Fibroblast of skin of back (primary cell): ENCODE measurements around the gene STK25. TPM values are rescaled to one million over a fixed set of nuclear protein-coding genes. Genes with fewer than 3 reads are reported as not detected.
A peak's percentile ranks its signal among the peaks of the same experiment; 100 is the strongest.

ENCODE experiments used
- DNase-seq: peaks from one replicate; pipeline ENCODE4 v3.0.0-alpha.2; 2013
- polyA plus RNA-seq, 2 experiments: library from polyadenylated mRNA; unstranded; fragments of 120-200 nt; gene quantifications; one replicate each; pipeline ENCODE4 v1.2.1, GENCODE V29; 2013; ENCODE audit not compliant: insufficient read length in 2 of 2

STK25 gene
- polyA plus RNA-seq (2013, experiment 1 of 2; ENCODE audit: insufficient read length): 201 TPM
- polyA plus RNA-seq (2013, experiment 2 of 2; ENCODE audit: insufficient read length): 198 TPM

DNA sequence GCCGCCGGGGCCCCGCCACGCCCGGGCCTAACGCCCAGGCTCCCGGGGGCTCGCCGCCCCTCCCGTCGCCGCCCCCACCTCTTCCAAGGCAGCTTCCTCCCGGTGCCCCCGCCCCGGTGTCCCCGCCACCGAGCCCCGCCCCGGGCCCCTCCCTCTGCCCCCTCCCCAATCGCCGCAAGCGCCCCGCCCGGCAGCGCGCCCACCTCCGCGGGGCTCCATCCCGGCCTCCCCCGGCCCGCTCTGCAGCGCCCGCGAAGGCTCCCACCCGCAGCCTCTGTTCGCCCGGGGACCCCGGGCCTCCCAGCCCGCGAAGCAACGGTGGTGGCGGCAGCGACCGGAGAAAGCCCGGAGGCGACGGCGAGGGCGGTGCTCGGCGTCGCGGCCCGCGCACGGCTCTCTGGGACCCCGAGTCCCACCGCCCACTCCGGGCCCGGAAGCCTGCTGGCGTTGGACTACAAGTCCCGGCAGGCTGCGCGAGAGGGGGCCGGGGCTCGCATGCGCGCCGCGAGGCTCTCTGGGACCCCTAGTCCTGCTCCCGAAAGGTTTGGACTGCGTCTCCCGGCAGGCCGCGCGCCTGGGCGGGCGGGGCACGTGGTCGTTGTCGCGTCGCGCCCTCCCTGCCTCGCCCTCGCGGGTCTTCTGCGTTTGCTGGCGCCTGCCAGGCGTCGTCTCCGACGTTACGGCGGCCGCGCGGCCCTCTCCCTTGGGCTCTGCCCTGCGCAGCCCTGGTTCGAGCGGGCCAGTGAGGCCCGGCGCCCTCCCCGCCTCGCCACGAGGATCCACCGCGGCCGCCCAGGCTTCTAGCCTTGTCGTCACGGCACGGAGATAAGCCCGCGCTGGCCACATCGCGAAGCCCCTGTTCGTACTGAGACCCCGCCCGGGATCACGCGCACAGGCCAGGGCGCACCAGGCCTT, at the start of gene STK25:
TSS of gene STK25 (minus strand) at position 345 of the 915 bp plus-strand sequence. CDS start 549 bp downstream, outside the sequence.
- DNase-seq: peak; percentile 99

DNA sequence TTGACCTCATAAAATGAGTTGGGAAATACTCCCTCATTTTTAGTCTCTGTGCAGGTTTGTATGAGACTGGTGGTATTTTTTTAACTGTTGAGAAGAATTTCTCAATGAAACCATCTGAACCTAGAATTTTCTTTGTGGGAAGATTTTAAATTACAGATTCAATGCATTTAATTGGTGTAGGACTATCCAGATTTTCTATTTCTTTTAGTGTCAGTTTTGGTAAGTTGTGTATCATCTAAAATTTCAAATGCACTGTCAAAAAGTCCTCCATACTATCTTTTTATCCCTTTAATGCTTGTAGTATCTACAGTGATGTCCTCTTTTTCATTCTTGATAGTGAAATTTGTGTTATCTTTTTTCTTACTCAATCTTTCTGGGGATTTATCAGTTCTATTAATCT, 48.4 kb upstream of the STK25 start:
- no peak for DNase-seq

DNA sequence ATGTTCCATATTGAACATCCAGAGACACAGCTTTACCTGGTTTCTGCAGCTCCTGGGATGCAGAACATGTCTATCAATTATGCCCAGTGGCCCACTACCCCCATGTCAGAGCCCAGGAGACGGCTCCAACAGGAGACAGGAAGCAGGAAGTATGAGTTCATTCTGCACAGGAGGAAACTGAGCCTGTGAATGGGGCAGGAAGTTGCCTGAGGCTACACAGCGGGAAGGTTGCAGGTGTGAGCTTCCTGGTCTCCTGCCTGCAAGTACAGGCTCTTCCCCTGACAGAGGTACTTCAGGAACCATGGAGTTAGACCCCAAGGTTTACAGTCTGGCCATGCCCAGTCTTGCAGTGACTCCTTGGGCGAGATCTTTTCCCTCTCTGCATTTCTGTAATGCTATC, 47.3 kb upstream of the STK25 start:
- no peak for DNase-seq

DNA sequence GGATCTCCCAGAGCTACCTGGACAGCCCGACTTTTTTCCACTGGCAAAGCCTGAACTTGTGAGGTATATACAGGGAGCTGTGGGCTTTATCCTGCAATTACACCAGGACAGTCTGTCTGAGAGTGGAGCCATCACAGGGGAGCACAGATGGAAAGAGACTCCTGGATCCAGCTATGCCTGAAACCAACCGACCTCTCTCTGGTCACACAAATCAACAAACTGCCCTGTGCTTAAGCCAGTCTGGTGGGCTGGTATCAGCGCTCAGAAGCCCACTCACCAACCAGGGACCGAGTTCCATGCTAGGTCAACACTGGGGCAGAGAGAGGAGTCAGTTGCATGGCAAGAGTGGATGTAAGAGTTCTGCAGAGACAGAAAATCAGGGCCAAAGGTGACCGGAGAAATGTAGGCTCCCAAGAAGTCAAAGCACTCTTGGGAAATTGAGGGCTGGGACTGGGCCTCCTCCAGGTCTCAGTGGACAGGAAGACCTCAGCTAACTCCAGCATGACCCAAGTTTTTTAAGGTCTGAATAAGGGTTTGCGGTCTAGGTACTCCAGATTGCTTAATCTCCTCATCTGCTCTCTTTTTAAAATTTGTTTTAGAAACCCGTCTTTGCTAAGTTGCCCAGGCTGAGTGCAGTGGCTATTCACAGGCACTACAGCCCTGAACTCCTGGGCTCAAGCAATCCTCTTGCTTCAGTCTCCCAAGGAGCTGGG, 46.4 kb upstream of the STK25 start:
- DNase-seq: no peak

DNA sequence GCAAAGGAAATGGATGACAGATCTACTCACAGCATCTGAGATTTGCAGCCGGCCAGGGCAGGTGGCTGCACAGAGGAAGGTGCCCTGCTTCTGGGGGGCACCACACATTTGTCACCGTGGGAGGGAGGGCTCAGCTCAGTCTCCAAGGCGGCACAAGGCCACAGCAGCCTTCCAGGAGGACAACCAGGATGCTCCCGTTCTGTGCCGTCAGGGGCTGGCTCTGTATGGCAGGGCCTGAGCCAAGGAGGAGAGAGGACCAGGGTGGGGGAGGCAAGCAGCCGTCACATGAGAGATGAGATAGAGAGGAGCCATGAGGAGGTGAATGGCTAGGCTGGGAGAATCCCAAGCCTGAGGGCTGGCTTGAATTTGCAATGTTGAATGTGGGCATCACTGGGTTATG, 45.6 kb upstream of the STK25 start:
- DNase-seq: no peak

DNA sequence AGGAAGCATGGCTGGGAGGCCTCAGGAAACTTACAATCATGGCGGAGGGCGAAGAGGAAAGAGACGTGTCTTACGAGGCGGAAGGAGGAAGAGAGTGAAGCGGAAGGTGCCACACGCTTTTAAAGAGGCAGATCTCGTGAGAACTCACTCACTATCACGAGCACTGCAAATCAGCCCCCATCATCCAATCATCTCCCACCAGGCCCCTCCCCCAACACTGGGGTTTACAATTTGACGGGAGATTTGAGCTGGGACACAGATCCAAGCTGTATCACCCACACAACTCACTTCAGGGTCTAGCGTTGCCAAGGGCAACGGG, 45.1 kb upstream of the STK25 start:
- DNase-seq: no peak

DNA sequence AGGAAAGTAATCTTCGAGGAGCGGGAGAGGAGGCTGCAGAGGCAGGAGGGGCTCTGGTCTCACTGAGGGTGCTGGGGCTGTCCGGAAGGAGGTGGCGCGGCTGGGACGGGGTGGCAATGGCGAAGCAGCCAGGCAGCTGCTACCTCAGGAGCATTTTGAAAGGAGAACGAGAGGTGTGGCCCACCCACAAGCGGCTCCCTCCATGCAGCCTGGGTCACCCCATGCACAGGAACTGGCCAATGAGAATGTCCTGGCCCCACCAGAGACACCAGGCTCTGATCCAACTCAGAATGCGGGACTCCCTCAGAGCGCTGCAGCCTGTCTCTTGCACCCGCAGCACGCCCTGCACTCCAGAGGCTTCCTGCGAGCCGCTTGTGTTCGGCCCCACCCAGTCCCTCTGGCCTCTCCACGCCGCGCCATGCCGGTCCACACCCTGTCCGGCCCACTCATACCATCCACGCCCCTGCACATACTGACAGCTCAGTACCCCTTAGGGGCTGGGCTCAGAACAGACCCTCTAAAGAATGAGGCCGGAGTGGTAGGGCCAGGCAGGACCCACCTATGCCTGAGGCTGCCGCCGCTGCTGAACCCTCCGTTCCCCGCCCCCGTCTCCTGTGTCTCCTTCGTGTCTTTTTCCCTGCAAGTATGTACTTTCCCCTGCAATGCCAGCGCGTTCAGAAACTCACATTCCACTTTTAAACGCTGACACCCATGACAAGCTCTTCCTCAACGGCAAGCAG, 43.8 kb upstream of the STK25 start:
- no peak for DNase-seq

DNA sequence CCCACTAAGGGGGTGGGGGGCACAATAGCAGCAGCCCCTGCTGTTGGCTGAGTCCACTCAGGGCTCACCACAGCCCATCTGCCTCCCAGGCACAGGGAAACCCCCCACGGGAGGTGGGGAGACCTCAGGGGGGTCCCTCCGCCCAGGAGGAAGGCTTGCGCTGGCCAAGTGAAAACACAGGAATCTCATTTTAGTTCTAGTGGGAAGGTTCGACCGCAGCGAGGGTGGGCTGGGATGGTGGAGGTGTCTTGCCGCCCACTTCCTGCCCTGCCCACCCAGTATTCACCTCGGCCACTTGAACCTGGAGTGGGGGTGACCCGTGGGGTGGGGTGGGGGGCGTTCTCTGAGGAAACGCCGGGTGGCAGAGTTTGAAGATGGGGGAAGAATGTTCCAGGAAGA, 43.2 kb upstream of the STK25 start:
- DNase-seq: no peak

DNA sequence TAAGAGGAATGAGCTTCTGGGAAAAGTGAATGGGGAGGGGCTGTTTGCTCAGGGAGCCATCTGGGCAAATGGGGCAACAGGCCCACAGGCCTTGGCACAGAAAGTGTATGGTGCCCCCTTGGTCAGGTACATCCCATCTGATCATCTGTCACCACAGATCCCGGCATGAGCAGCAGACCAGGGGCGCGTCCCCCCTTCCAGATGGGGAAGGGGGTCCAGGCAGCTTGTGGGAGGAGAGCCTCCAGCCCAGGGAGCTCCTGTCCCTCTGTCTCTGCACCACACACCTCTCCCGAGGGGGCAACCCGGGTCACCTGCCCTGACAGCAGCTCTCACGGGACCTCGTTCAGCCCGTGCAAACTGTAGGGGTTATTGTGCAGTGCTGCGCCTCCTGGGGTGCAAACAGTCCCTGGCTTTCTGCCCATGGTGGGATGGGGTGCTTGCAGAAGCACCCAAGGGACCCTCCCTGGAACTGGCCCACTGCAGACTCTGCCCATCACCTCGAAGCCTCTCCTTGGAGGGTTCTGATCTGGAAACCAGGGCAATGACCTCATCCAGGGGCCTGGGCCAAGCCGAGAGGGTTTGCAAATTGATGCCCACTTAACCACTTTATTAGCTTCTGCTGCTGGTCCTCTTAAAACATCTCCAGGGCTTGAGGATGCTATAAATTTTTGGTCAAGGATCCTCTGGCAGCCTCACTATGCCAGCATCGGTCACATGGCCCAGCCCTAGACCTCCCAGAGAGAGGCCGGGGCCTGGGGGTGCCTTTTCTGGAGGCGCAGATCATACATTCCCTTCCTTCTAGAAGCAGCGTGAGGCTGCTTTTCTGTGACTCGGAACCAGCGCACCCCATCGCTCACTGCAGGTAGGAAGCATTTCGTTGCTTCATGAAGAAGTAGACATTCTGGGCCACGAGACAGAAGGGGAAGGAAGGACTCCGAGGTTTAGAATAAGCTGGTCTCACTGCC, 42.5 kb upstream of the STK25 start:
- DNase-seq: no peak

DNA sequence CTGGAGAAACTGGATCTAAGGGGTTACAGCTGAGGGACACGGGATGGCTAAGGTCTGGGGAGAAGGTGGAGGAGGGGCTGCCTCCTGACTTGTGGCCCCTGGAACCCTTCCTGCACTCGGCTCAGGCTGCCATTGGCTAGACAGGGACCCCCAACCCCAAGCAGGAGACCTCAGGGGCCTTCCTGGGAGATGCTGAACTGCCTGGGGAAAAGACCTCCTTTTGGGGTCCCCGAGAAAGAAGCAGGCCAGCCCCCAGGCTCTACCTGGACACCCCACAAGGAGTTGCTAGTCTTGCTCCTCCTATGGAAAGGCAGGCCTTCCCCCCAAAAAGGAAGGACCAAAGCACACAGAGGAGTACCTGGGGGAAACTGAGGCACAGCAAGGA, 40.1 kb upstream of the STK25 start:
- DNase-seq: no peak

DNA sequence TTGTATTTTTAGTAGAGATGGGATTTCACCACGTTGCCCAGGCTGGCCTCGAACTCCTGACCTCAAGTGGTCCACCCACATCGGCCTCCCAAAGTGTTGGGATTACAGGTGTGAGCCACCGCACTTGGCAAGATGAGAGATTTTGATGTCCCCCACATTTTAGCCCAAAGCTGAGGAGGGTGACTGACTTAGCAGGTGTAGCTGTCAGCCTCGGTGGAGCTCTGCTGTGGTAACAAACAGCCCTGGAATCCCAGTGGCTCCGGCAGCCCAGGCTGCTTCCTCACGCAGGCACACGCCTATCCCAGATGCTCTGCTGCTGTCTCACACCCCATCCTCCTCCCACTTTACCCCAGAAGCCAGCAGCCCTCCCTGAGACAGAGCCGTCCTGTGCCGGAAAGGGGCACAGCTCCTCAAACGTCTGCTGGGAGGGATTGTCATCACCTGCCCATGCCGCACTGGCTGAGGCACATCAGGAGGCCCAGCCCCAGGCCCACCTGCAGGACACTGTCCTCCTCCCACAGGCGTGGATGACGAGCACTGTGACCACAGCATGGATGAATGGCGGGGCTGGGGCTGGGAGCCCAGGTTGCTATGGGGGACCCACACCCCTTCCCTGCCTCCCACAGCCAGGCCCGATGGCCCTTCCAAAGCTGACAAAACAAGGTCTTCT, 39.5 kb upstream of the STK25 start:
- DNase-seq: no peak

DNA sequence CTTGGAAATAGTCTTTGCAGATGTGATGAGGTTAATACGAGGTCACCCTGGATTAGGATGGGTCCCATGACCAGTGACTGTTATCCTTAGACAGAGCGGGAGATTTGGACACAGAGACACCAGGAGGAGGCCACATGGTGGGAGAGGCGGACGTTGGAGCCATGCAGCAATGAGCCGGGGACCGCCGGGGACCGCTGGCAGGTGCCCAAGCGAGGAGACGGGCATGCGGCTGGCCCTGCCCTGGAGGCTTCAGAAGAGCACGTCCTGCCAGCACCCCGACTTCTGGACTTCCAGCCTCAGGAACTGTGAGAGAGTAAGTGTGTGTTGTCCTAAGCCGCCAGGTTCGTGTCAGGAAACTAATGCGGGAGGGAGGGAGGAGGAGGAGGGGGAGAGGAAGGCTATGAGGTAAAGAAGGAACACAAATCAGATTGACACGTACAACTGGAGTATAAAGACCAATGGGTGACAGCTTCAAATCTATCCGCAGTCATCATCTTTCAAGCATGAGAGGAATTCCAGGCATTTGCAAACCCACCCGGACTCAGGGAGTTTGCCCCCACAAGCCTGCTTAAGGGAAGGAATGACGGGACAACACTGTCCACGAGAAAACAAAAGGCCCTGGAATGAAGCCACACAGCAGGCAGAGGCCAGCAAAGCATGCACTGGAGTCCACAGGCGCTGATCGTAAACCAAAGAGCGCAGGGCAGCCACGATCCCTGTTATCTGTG, 38.6 kb upstream of the STK25 start:
- peak; percentile 100 for DNase-seq

DNA sequence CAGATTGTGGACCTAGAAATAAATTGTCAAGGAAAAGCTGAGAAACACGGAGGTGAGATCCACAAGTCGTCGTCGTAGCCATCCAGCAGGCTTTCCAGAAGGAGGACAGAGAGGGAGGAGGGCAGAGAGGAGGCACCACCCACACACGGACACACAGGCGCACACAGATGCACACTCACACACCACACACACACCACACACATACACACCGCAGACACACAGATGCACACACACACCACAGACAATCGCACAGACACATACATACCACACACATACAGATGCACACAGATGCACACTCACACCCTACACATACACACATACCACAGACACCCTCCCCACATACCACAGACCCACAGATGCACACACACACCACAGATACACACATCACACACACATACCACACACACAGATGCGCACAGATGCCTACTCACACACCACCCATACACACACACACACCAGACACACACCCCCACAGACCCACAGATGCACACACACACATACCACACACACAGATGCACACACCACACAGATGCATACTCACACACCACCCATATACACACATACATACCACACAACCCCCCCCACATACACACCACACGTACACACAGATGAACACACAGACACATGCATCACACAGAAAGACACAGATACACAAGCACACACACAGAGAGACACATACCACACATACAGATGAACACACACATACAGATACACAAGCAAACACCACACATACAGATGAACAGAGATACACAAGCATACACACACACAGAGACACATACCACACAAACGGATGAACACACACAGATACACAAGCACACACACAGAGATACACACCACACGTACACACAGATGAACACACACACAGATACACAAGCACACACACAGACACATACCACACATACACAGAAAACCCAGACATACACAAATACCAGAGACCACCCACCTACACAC, 37.4 kb upstream of the STK25 start:
- no peak for DNase-seq

DNA sequence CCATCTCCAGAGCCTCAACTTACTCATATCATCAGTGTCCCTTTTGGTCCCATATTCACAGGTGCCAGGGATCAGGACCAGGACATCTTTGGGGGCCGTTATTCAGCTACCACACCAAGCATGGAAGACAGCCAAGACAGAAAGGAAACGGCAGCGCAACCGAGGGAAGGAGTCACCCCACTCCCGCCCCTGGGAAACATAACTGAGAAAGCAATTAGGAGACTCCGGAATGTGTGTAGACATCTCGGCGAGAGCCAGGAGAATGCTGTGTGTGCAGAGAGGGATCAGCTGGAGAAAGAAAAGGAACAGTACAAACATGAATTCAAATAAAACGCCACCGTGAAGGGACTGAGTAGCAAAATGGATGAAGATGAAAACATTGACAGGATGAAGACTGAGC, 36.7 kb upstream of the STK25 start:
- peak; percentile 91 for DNase-seq

DNA sequence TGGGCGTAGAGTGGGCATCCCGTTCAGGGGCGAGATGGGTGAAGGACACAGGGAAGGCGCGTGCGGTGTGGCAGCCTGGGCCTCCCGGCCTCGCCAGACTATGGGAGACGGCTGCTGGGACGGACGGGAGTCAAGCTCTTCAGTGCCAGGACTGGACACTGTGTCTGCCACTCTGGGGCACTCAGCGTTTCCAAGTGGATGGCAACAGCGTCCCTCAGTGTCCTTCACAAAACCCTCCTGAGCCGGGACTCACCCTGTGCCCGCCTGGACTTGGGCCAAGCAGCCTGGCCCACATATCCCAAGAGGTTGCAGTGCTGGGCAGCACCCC, 33.9 kb upstream of the STK25 start:
- no peak for DNase-seq

DNA sequence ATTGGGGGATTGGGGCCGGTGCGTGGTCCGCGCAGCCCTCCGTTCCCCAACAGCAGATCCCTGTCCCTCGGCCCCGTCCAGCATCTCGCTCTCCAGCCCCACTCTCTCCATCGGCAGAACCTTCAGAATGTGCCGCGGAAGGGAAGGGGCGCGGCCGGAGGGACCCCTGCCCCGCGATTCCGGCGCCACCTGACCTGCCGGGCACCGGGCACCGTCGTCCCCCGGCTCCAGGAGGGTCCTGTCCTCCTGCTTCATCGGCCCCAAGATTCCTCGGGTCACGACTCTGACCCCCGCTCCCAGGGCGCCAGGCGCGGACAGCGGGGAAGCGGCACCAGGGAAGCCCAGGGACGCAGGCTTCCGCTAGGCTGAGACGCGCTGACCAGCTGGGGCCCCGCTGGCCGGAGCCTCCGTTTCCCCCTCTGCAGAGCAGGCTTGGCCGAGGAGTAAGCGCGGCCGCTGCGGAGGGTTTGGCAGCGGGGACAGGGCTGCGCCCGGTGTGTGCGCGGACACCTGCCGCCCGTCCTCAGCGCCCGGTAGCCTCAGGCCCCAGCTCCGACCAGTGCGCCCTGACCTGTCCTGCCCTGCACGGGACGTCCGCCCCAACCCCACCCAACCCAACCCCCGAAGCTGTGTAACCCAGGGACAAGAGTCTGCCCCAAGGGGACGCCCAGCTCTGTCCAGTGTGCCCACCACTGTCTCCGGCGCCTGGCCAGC, 33.3 kb upstream of the STK25 start:
- no peak for DNase-seq

DNA sequence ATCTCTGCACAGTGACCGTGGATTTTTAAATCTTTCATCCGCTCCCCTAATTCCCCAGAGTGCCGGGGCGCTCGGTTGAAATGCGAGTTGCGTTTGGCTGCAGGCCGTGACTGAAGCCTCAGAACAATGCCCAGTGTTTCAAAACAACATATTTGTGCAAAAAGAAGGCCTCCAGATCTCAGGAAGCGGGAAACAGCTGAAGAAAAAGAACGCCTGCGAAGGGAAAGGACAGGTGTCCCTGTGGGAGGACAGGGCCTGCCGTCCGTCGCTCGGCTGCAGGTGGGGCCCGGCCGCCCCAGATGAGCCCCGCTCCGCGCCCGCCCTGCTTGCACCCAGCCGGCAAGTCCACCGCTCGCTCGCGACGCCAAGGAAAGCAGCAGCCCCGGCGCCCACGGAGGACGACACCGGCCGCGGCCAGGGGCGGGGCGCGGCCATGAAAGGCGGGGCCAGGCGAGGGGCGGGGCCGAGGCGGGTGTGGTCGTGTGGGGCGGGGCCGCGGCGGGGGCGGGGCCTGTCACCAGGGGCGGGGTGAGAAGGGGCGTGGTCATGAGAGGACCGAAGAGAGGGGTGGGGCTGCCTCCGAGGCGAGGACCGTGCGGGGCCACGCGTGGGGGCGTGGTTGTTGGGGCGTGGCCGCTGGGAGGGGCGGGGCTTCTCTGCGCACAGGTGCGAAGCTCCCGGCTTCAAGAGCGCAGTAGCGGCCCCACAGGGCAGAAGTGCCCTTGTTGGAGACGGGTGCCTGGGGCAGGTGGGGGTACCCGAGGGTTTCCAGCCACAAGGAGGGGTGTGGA, 32.6 kb upstream of the STK25 start:
- DNase-seq: no peak

DNA sequence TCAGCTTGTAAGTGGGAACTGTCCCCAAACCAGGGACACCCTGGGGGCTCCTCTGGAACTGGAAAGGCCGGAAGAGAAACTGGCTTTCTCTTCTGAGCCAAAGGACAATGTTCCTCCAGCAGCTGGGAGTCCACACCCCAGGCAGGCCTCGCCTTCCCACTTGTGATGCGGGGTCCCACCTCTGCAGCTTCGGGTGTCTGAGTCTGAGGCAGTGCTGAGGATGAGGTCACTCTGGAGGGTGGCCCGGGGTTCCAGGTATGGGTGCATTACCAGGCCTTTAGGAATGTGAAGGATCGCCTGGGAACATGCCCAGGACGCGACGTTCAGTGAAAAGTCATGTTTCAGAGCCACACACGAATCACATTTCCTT, 32.0 kb upstream of the STK25 start:
- DNase-seq: peak; percentile 47
